Ovary (tissue), 3 donors: ENCODE results near the gene SUPT4H1.

Experiments
- CTCF ChIP-seq, 3 donors: fragments of 450-650 bp in 2 of 3; fragments of 200-600 bp in 1 of 3; IDR thresholded peaks; one replicate each; pipeline versions ENCODE4 v1.5.1 to v1.8.0; 2016 to 2022; ENCODE audit warnings: antibody characterized with exemption in 3 of 3, mild to moderate bottlenecking in 1 of 3
- EP300 ChIP-seq: sonication (generic); formaldehyde crosslinking; IDR thresholded peaks from one replicate; pipeline ENCODE4 v1.6.1; 2017; ENCODE audit warnings: antibody characterized with exemption
- POLR2A ChIP-seq: fragments of 450-650 bp; IDR thresholded peaks from one replicate; pipeline ENCODE4 v1.6.1; 2017; ENCODE audit warnings: antibody characterized with exemption, mild to moderate bottlenecking, moderate library complexity
- donor health status: DM: no; HTN: no; CAD: no.

- TF ChIP-seq CTCF (IDR thresholded peaks at IDR 0.05) (no peak), EP300 (no peak), POLR2A (no peak)
Observed at GRCh38 chr17:58310511-58311428, 41.2 kb downstream of the SUPT4H1 start.
